IMR-90 (cell line): ENCODE measurements around the gene THEM4. TPM values are rescaled to one million over a fixed set of nuclear protein-coding genes. Genes with fewer than 3 reads are reported as not detected.
A peak's percentile ranks its signal among the peaks of the same experiment; 100 is the strongest.

Experiments used
- ATAC-seq: fragments of 200-7000 bp; cut with Tn5 transposase; 2 replicates; pipeline ENCODE4 v1.9.1; 2020; ENCODE audit warnings: low read depth, mild to moderate bottlenecking, moderate library complexity
- BruUV-seq: library from RNA; stranded (reverse); fragments of 400-500 nt; replicated peaks from 2 replicates; lab custom pipeline; 2021; lab: Mats Ljungman, UMichigan
- CTCF ChIA-PET: fragments of 300-600 bp; formaldehyde crosslinking; extraction: SDS; loops from one replicate; lab custom pipeline; 2021; ENCODE audit warnings: antibody characterized with exemption; lab: Yijun Ruan, JAX
- POLR2A ChIA-PET: fragments of 300-600 bp; sonication (Branson Sonifier 250); formaldehyde crosslinking; loops from one replicate; lab custom pipeline; 2022; ENCODE audit warnings: antibody characterized with exemption; ENCODE audit not compliant: unreplicated experiment; lab: Charles Lee
- DNase-seq: peaks from one replicate; pipeline ENCODE4 v3.0.0; 2013
- H2AFZ ChIP-seq: replicated peaks from 2 replicates; pipeline ENCODE3; 2013; ENCODE audit warnings: low read length, mild to moderate bottlenecking; ENCODE audit not compliant: poor library complexity
- H2AK5ac ChIP-seq: 2 replicates; pipeline ENCODE4 v1.6.1; 2013; ENCODE audit warnings: low read depth, low read length, inconsistent platforms
- H2AK9ac ChIP-seq: replicated peaks from 2 replicates; pipeline ENCODE3; 2013; ENCODE audit warnings: mild to moderate bottlenecking, low read depth, low read length, moderate library complexity; ENCODE audit not compliant: poor library complexity
- H2BK120ac ChIP-seq: 2 replicates; pipeline ENCODE4 v1.6.1; 2013; ENCODE audit warnings: low read depth, low read length, inconsistent platforms
- H2BK15ac ChIP-seq: 3 replicates; pipeline ENCODE4 v1.6.1; 2013; ENCODE audit warnings: low read depth, low read length, inconsistent platforms
- H2BK20ac ChIP-seq: 2 replicates; pipeline ENCODE4 v1.6.1; 2013; ENCODE audit warnings: low read depth, mild to moderate bottlenecking, inconsistent platforms, low read length, moderate library complexity
- H2BK5ac ChIP-seq: 2 replicates; pipeline ENCODE4 v1.6.1; 2013; ENCODE audit warnings: mild to moderate bottlenecking, low read depth, low read length, inconsistent platforms; ENCODE audit not compliant: poor library complexity, severe bottlenecking
- H3K14ac ChIP-seq: replicated peaks from 2 replicates; pipeline ENCODE4 v1.6.1; 2013; ENCODE audit warnings: low read depth, low read length, inconsistent platforms
- H3K18ac ChIP-seq: 2 replicates; pipeline ENCODE4 v1.6.1; 2013; ENCODE audit warnings: low read depth, low read length, control low read depth
- H3K23ac ChIP-seq: 2 replicates; pipeline ENCODE4 v1.6.1; 2013; ENCODE audit warnings: low read depth, low read length, inconsistent platforms
- H3K27ac ChIP-seq: 2 replicates; pipeline ENCODE4 v1.5.1; 2013; ENCODE audit warnings: mild to moderate bottlenecking, control low read depth, low read length; ENCODE audit not compliant: insufficient read depth
- H3K27me3 ChIP-seq: 2 replicates; pipeline ENCODE4 v1.6.1; 2013; ENCODE audit warnings: low read length; ENCODE audit not compliant: control insufficient read depth, insufficient read depth
- H3K36me3 ChIP-seq: 2 replicates; pipeline ENCODE4 v1.6.1; 2013; ENCODE audit warnings: low read length, mixed read lengths; ENCODE audit not compliant: control insufficient read depth, insufficient read depth
- H3K4ac ChIP-seq: 2 replicates; pipeline ENCODE4 v1.6.1; 2013; ENCODE audit warnings: low read depth, low read length, inconsistent platforms
- H3K4me1 ChIP-seq: 2 replicates; pipeline ENCODE4 v1.6.1; 2013; ENCODE audit warnings: low read length, mixed read lengths; ENCODE audit not compliant: control insufficient read depth, insufficient read depth
- H3K4me2 ChIP-seq: 2 replicates; pipeline ENCODE4 v1.6.1; 2013; ENCODE audit warnings: low read depth, mild to moderate bottlenecking, control low read depth, low read length, moderate library complexity
- H3K4me3 ChIP-seq: 2 replicates; pipeline ENCODE4 v1.5.1; 2013; ENCODE audit warnings: low read depth, mild to moderate bottlenecking, control low read depth, low read length, moderate library complexity; ENCODE audit not compliant: insufficient read depth
- H3K56ac ChIP-seq: 2 replicates; pipeline ENCODE4 v1.6.1; 2013; ENCODE audit warnings: low read length, inconsistent platforms; ENCODE audit not compliant: insufficient read depth; ENCODE audit errors: extremely low read depth
- H3K79me1 ChIP-seq, 2 experiments: 2 replicates each; pipeline ENCODE4 v1.6.1; 2013; ENCODE audit warnings: low read length in 2 of 2, inconsistent platforms in 1 of 2, low read depth in 1 of 2
- H3K9ac ChIP-seq: 2 replicates; pipeline ENCODE4 v1.6.1; 2013; ENCODE audit warnings: low read depth, low read length, control low read depth
- H3K9me1 ChIP-seq: 2 replicates; pipeline ENCODE4 v1.6.1; 2013; ENCODE audit warnings: low read length, inconsistent platforms; ENCODE audit not compliant: insufficient read depth
- H3K9me3 ChIP-seq: 2 replicates; pipeline ENCODE4 v1.6.1; 2013; ENCODE audit warnings: low read length; ENCODE audit not compliant: control insufficient read depth, insufficient read depth
- H4K20me1 ChIP-seq: 2 replicates; pipeline ENCODE4 v1.6.1; 2013; ENCODE audit warnings: low read length, inconsistent platforms; ENCODE audit not compliant: insufficient read depth
- H4K5ac ChIP-seq: 2 replicates; pipeline ENCODE4 v1.6.1; 2013; ENCODE audit warnings: mild to moderate bottlenecking, low read depth, low read length, control low read depth
- H4K8ac ChIP-seq, 2 experiments: 2 replicates each; pipeline ENCODE4 v1.6.1; 2013; ENCODE audit warnings: low read depth in 2 of 2, low read length in 2 of 2, control low read depth in 1 of 2, inconsistent platforms in 1 of 2
- H4K91ac ChIP-seq: 2 replicates; pipeline ENCODE4 v1.6.1; 2013; ENCODE audit warnings: low read depth, low read length, inconsistent platforms; ENCODE audit not compliant: insufficient read depth
- MAFK ChIP-seq: IDR thresholded peaks from 2 replicates; pipeline ENCODE4 v1.6.1; 2012; ENCODE audit warnings: low read depth, low read length, improper control_type of control experiment
- SMC3 ChIP-seq: fragments of 150-350 bp; IDR thresholded peaks from 2 replicates; pipeline ENCODE4 v1.6.1; 2016; ENCODE audit warnings: low read depth, mild to moderate bottlenecking, antibody characterized with exemption, low read length, moderate library complexity
- WGBS, 2 experiments: methylation state at CpG; one replicate each; pipeline versions ENCODE4 v1.1.5 to v1.1.7; 2013; ENCODE audit warnings: missing lambda C conversion rate in 2 of 2; ENCODE audit not compliant: insufficient read length in 1 of 2; ENCODE audit errors: extremely low coverage in 2 of 2; 5-methylcytosine and 5-hydroxymethylcytosine counted together
- dilution Hi-C: fragments of 300-500 bp; cut with HindIII; formaldehyde crosslinking; loops from one replicate; pipeline ENCODE4 v1.14.3; 2018; ENCODE audit warnings: low sequenced_read_pairs; ENCODE audit not compliant: unreplicated experiment
- in situ Hi-C: fragments of 300-500 bp; cut with MboI; formaldehyde crosslinking; loops from 3 replicates; pipeline ENCODE4 v1.14.3; 2019; ENCODE audit warnings: low sequenced_read_pairs, inconsistent platforms, mixed read lengths
- intact Hi-C: fragments of 100-400 bp; cut with micrococcal nuclease; formaldehyde crosslinking; loops from 2 replicates; pipeline ENCODE4 v1.10.0; 2022
- polyA plus RNA-seq, 3 experiments: library from polyadenylated mRNA; depleted of rRNA; stranded (reverse); fragments of >200 nt; gene quantifications; 2 replicates each; pipeline ENCODE4 v1.2.3, GENCODE V29; 2012; ENCODE audit warnings: low replicate concordance in 1 of 3
- total RNA-seq: library from RNA; depleted of rRNA; stranded (reverse); fragments of >200 nt; gene quantifications from 2 replicates; pipeline ENCODE4 v1.2.3, GENCODE V29; 2012

THEM4 gene
- total and polyA plus RNA-seq, 2 of the 4 experiments (the other 2 are of a cell fraction), result 7.3 to 15.7 TPM

DNA sequence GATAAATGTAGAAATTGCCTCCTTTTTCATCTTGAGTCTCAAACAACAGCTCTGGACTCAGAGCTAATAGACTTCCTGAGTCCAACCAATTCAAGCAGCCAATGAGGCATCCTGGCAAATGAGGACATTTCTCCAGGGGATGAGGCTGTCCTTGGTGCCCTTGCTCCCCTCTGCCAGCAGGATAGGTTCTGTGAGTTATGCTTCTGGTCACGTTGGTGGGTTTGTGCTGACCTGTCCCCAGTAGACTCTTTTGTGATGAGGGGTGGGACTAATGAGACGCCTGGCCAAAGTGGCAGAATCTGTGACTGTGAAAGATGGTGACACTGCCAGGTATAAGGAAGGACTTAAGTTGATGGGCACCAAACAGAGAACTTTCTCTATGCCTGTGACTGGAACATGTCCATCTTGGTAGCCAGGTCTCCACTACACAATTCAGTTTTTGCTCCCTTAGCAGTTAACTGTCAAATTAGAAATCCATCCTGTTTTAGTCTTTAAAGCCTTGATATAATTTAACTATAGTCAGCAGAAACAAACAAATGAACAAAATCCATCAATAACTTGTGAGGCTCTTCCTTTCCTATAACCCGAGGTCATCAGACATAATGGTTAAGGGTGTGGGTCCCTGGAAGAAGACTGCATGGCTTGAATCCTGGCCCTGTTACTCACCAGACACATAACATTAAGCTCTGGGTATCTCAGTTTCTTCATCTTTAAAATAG lies 35.7 kb upstream of the THEM4 start:
- Histone ChIP-seq H2AK5ac (peak overlapping the region; percentile 54; the same call in 1 of the 2 replicates), H3K27ac (no peak overlapping the region), H2AFZ (no peak overlapping the region), H3K4me2 (no peak overlapping the region), H4K5ac (no peak overlapping the region), H3K14ac (no peak overlapping the region), H3K27me3 (no peaks in the 10 kb centered on the region), H2BK20ac (no peak overlapping the region; the same call in 1 of the 2 replicates), H3K9me3 (no peaks in the 10 kb centered on the region), H4K20me1 (no peaks in the 10 kb centered on the region), H3K9me1 (peaks cover 13% of the 10 kb centered on the region), H2BK120ac (no peak overlapping the region), H4K8ac (no peak overlapping the region), H2BK5ac (no peak overlapping the region), H3K79me1 (no peaks in the 10 kb centered on the region), H3K18ac (no peak overlapping the region; the same call in 1 of the 2 replicates), H3K4ac (peak overlapping the region; percentile 3), H3K36me3 (no peaks in the 10 kb centered on the region), H3K23ac (no peak overlapping the region), H2BK15ac (no peak overlapping the region), H3K56ac (no peak overlapping the region), H3K9ac (no peak overlapping the region), H2AK9ac (no peak overlapping the region), H4K91ac (no peak overlapping the region), H3K4me3 (no peak overlapping the region), H3K4me1 (peaks cover 6% of the 10 kb centered on the region)
- BruUV-seq, result no TSS peak
- in situ Hi-C loops (no loop called here), dilution Hi-C loops (no loop called here), intact Hi-C loops (no loop called here)
- 60% methylated on average over 2 of the region's 3 CpGs; no CpG with 5 or more reads in 1 of the 2 experiments for WGBS, 2 experiments
- CTCF ChIA-PET, result interaction anchor here (1.1 to 1.8 kb wide), 2 partner anchors 23 to 56 kb away, joined by 3 to 4 read pairs; no protein-coding TSS in a partner anchor
- DNase-seq (no peak), ATAC-seq (no peak)
- POLR2A ChIA-PET, result interaction anchor here (0.5 kb wide), 1 partner anchor 8 kb away, joined by 3 read pairs; no protein-coding TSS in a partner anchor
- TF ChIP-seq SMC3 (no peak), MAFK (peak; percentile 83)
